CD4-positive, alpha-beta memory T cell (primary cell): Measurements from ENCODE around the gene DARS1. TPM values are rescaled to one million over a fixed set of nuclear protein-coding genes. Genes with fewer than 3 reads are reported as not detected.
A peak's percentile ranks its signal among the peaks of the same experiment; 100 is the strongest.

Source experiments
- CTCF ChIA-PET: fragments of 350-600 bp; sonication (Branson Sonifier 250); formaldehyde crosslinking; loops from one replicate; lab custom pipeline; 2021; ENCODE audit warnings: inconsistent platforms; ENCODE audit not compliant: partially characterized antibody; lab: Charles Lee
- POLR2A ChIA-PET: fragments of 350-600 bp; sonication (Branson Sonifier 250); formaldehyde crosslinking; loops from one replicate; lab custom pipeline; 2021; ENCODE audit not compliant: partially characterized antibody; lab: Charles Lee
- DNase-seq, 5 donors: peaks; one replicate each; pipeline versions ENCODE4 v3.0.0 to v3.0.0-alpha.2; 2020 to 2022; ENCODE audit warnings: mixed read lengths in 1 of 5
- H3K27ac ChIP-seq: one replicate; pipeline ENCODE4 v1.7.0; 2013; ENCODE audit warnings: low read depth, low read length
- H3K27me3 ChIP-seq: 2 replicates; pipeline ENCODE4 v1.7.0; 2013; ENCODE audit warnings: mild to moderate bottlenecking, low read length, moderate library complexity; ENCODE audit not compliant: insufficient read depth
- H3K36me3 ChIP-seq: 2 replicates; pipeline ENCODE4 v1.7.0; 2013; ENCODE audit warnings: mild to moderate bottlenecking, low read length, moderate library complexity; ENCODE audit not compliant: insufficient read depth
- H3K4me1 ChIP-seq: 2 replicates; pipeline ENCODE4 v1.7.0; 2013; ENCODE audit warnings: mild to moderate bottlenecking, low read length, moderate library complexity; ENCODE audit not compliant: insufficient read depth
- H3K4me3 ChIP-seq, 2 donors: one replicate each; pipeline ENCODE4 v1.7.0; 2013; ENCODE audit warnings: low read length in 2 of 2, mild to moderate bottlenecking in 1 of 2
- H3K9me3 ChIP-seq, 2 donors: one replicate each; pipeline ENCODE4 v1.7.0; 2013; ENCODE audit warnings: low read length in 2 of 2, control low read depth in 1 of 2; ENCODE audit not compliant: control insufficient read depth in 1 of 2
- H3K27ac Mint-ChIP-seq, 7 donors: one replicate each; pipeline ENCODE4 v1.8.0; 2020 to 2021; ENCODE audit warnings: mixed read lengths in 7 of 7, mild to moderate bottlenecking in 6 of 7, inconsistent platforms in 3 of 7, moderate library complexity in 3 of 7
- H3K27me3 Mint-ChIP-seq, 2 donors: one replicate each; pipeline ENCODE4 v1.8.0; 2020 to 2021; ENCODE audit warnings: mixed read lengths in 2 of 2
- H3K36me3 Mint-ChIP-seq, 2 donors: one replicate each; pipeline ENCODE4 v1.8.0; 2020 to 2021; ENCODE audit warnings: mixed read lengths in 2 of 2, inconsistent platforms in 1 of 2, mild to moderate bottlenecking in 1 of 2
- H3K4me1 Mint-ChIP-seq, 4 donors: one replicate each; pipeline ENCODE4 v1.8.0; 2020 to 2021; ENCODE audit warnings: mixed read lengths in 4 of 4, mild to moderate bottlenecking in 1 of 4
- H3K4me3 Mint-ChIP-seq, 8 donors: one replicate each; pipeline ENCODE4 v1.8.0; 2020 to 2021; ENCODE audit warnings: mixed read lengths in 8 of 8, mild to moderate bottlenecking in 7 of 8, moderate library complexity in 6 of 8, inconsistent platforms in 3 of 8
- H3K9me3 Mint-ChIP-seq, 8 donors: one replicate each; pipeline ENCODE4 v1.8.0; 2020 to 2021; ENCODE audit warnings: mixed read lengths in 8 of 8, mild to moderate bottlenecking in 5 of 8, inconsistent platforms in 3 of 8, moderate library complexity in 1 of 8
- intact Hi-C: fragments of 100-400 bp; cut with micrococcal nuclease; formaldehyde crosslinking; loops from one replicate; pipeline ENCODE4 v1.15.1; 2023
- polyA plus RNA-seq, 2 donors: library from polyadenylated mRNA; unstranded; fragments of 300-500 nt; fragmentation: Illumina TruSeq; gene quantifications; one replicate each; pipeline ENCODE4 v1.2.3, GENCODE V29; 2021
- total RNA-seq, 2 experiments: library from RNA; stranded (reverse); gene quantifications; one replicate each; pipeline ENCODE4 v1.2.3, GENCODE V29; 2021

DARS1 gene
- total RNA-seq (10 to 100 TPM; 84.9 to 90.1 TPM), polyA plus RNA-seq (100 to 1,000 TPM; 109 to 230 TPM)

DNA sequence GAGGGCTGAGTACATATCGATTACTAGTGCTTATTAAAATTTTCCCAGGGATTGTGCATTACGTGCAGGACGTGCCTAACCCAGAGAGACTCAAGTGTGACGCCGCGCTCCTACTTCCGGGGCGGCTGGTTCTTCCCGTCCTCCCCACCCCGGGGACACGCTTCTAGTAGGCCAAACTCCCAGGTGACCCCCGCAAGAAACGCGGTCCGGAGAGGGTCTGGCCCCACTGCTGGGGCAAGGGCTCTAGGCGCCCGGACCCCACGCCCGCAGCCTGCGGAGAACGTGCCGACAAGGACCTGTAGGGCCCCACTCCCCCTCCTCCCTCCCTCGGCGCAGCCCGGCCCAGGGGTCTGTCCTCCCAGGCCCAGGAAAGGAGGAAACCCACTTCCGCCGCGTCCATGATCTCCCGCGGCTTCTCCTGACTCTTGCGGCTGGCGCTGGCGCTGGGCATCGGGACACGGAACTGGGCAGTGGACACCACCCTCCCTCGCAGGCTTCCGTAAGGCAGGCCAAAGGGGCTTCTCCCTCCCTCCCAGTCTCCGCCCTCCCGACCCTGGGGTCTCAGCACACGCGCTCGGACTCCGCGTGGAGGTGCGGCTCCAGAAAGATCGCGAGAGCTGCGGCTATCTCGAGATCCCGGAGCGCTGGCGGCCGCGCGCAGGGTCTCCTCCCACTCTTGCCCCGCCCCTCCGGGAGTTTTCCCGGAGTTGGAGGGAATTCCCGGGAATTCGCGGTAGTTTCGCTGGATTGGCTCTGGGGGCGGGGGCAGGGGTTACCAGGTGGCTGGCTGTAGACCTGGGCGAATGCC is at the start of gene DARS1:
TSS of gene DARS1 (minus strand) at position 609 of the 808 bp plus-strand sequence. CDS start at position 451, 158 bp downstream.
- no peaks in the 10 kb centered on the region for H3K27me3 ChIP-seq
- CTCF ChIA-PET = interaction anchor here (0.7 to 1.7 kb wide), 8 partner anchors 9 to 391 kb away, joined by 3 to 5 read pairs (median 3); no protein-coding TSS in a partner anchor
- H3K36me3 Mint-ChIP-seq = peaks cover 10 to 29% of the 10 kb centered on the region in 2 donors

DNA sequence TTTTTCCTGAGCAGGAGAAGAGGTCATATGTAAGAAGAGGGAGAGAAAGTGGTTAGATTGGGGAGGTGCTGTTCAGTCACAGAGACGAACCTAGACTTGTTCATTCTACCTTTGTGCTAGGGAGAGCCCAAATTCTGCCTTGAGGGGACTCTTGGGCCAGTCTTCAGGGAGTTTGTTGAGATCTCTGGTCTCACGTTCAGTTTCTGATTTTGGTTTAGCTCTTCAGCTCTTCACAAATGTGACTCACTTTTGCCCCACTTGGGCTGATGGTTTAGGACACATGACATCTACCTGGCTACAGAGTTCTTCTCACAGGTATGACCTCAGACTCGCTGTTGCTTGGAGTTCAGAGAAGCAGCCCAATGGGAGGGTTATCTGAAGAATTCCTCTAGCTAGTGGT is 49.2 kb upstream of the DARS1 start:
- H3K36me3 Mint-ChIP-seq = no peaks in the 10 kb centered on the region
- Histone ChIP-seq H3K27me3 (no peaks in the 10 kb centered on the region), H3K4me1 (no peaks in the 10 kb centered on the region), H3K27ac (no peak overlapping the region), H3K36me3 (no peaks in the 10 kb centered on the region), H3K9me3 (no peaks in the 10 kb centered on the region), H3K4me3 (no peak overlapping the region)
- H3K9me3 Mint-ChIP-seq = peaks cover 0 to 5% (median 0%) of the 10 kb centered on the region in 8 donors
- H3K27ac Mint-ChIP-seq = no peak overlapping the region
- no peak for DNase-seq
- ChIA-PET POLR2A (no interaction called here), CTCF (no interaction called here)
- intact Hi-C loops = no loop called here
- H3K4me1 Mint-ChIP-seq = peaks cover 0 to 5% (median 0%) of the 10 kb centered on the region in 4 donors
- no peak overlapping the region for H3K4me3 Mint-ChIP-seq
- no peaks in the 10 kb centered on the region for H3K27me3 Mint-ChIP-seq

More for the DNA sequence above, at the start of gene DARS1:
- Histone ChIP-seq H3K4me3 (peak within 1 kb of the TSS; percentile 43 to 82), H3K27ac (peak within 1 kb of the TSS; percentile 99), H3K9me3 (no peaks in the 10 kb centered on the region), H3K36me3 (no peaks in the 10 kb centered on the region), H3K4me1 (peaks cover 35% of the 10 kb centered on the region)
- H3K4me1 Mint-ChIP-seq = peaks cover 26 to 61% (median 35%) of the 10 kb centered on the region in 4 donors
- DNase-seq = peak; percentile 56 to 81 (median 78)
- H3K27me3 Mint-ChIP-seq = no peaks in the 10 kb centered on the region
- POLR2A ChIA-PET = interaction anchor here (0.6 to 3.5 kb wide), 32 partner anchors 9 to 397 kb away, joined by 3 to 29 read pairs (median 4); partner anchors contain the start of gene CXCR4
- intact Hi-C loops = loop anchor here (1.0 to 2.0 kb wide), 6 partner anchors 24 to 394 kb away; no protein-coding TSS in a partner anchor
- H3K9me3 Mint-ChIP-seq = no peaks in the 10 kb centered on the region
- peak within 1 kb of the TSS; percentile 96 to 100 (median 99) for H3K27ac Mint-ChIP-seq
- peak within 1 kb of the TSS; percentile 95 to 99 (median 98) for H3K4me3 Mint-ChIP-seq

DNA sequence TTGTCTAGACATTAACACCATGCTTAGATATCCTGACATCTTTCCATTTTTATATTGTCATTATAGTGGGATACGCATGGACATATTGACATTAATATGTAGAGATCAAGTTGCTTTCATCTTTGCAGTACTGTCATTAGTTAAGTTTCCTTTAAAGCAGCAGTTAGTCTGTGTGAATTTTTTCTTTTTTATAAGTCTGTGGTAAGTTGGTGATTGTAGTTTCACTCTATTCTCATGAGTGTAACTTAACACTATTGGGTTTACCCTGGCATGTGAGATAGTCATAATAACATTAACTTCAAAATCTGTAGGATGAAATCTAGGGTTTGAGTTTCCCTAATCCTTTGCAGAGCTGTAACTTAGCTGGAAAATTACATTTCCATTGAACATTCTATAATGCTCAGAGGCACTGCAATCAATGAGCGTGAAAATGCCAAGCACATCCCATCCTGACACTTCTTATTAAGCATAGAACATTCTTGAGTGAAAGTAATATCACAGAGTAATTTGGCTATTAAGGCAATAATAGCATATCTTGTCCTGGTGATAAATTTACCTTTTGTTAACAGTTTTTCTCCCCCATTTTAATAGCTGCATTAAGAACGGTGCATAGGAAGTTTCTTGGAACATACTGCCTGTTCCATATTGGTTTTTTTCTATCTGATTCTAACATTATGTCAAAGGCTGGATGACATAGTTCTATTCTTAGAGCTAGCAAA is 47.5 kb upstream of the DARS1 start:
- ChIA-PET POLR2A (no interaction called here), CTCF (interaction anchor here (1.2 to 1.3 kb wide), 2 partner anchors 13 to 21 kb away, joined by 4 to 5 read pairs; no protein-coding TSS in a partner anchor)
- no peak for DNase-seq
- H3K9me3 Mint-ChIP-seq = no peaks in the 10 kb centered on the region
- H3K4me3 Mint-ChIP-seq = no peak overlapping the region
- no peaks in the 10 kb centered on the region for H3K9me3 ChIP-seq
- no peaks in the 10 kb centered on the region for H3K4me1 ChIP-seq
- intact Hi-C loops = no loop called here
- H3K27ac Mint-ChIP-seq = no peak overlapping the region
- H3K36me3 Mint-ChIP-seq = no peaks in the 10 kb centered on the region
- no peaks in the 10 kb centered on the region for H3K27me3 ChIP-seq
- H3K27ac ChIP-seq = no peak overlapping the region
- H3K36me3 ChIP-seq = no peaks in the 10 kb centered on the region
- peaks cover 0 to 5% (median 0%) of the 10 kb centered on the region in 4 donors for H3K4me1 Mint-ChIP-seq
- H3K4me3 ChIP-seq = no peak overlapping the region
- H3K27me3 Mint-ChIP-seq = no peaks in the 10 kb centered on the region

DNA sequence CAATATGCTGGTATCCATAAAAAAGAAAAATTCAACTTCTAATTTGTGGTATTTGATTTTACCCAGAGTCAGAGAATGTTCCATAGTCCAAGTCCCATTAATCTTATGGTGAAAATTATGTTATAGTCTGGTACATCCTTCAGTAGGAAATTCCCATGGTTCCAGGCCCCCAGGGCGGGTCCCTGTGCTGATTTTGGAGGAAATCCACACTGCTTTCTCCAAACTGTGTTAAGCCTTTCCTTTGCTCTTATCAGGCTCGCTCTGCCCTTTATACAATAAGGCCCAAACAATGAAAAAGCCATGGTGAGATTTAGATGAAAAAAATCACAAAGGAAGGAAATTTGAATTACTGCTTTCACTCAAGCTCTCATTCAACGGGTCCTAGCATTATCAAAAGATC is 46.8 kb upstream of the DARS1 start:
- Histone ChIP-seq H3K9me3 (no peaks in the 10 kb centered on the region), H3K27ac (no peak overlapping the region), H3K36me3 (no peaks in the 10 kb centered on the region), H3K4me3 (no peak overlapping the region), H3K4me1 (no peaks in the 10 kb centered on the region), H3K27me3 (no peaks in the 10 kb centered on the region)
- ChIA-PET CTCF (no interaction called here), POLR2A (no interaction called here)
- Mint-ChIP-seq H3K27ac (no peak overlapping the region), H3K36me3 (no peaks in the 10 kb centered on the region), H3K27me3 (no peaks in the 10 kb centered on the region), H3K4me1 (peaks cover 0 to 5% (median 0%) of the 10 kb centered on the region in 4 donors), H3K4me3 (no peak overlapping the region), H3K9me3 (no peaks in the 10 kb centered on the region)
- intact Hi-C loops = no loop called here
- DNase-seq = no peak

DNA sequence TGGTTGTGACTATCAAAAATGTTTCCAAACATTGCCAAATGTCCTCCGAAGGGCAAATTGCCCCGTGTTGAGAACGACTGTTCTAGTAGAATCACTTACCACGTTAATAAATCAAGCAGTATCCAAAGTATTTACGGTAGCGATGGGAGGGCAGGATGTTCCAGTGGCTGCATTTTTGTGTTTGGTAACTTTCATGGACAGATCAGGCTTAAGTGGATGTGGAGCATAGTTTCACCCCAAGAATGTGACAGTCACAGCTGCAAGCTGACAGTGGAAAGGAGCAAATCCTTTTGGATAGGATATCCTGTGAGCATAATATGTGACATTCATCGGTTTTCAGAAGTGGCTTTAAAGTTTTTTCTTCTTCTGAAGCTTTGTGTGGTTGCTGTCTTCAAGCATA is 46.3 kb upstream of the DARS1 start:
- Histone ChIP-seq H3K27ac (no peak overlapping the region), H3K4me1 (no peaks in the 10 kb centered on the region), H3K4me3 (no peak overlapping the region), H3K27me3 (no peaks in the 10 kb centered on the region), H3K36me3 (no peaks in the 10 kb centered on the region), H3K9me3 (no peaks in the 10 kb centered on the region)
- Mint-ChIP-seq H3K36me3 (no peaks in the 10 kb centered on the region), H3K27me3 (no peaks in the 10 kb centered on the region), H3K9me3 (no peaks in the 10 kb centered on the region), H3K27ac (no peak overlapping the region), H3K4me3 (no peak overlapping the region), H3K4me1 (peaks cover 0 to 5% (median 0%) of the 10 kb centered on the region in 4 donors)
- DNase-seq = no peak
- POLR2A ChIA-PET = no interaction called here
- CTCF ChIA-PET = no interaction called here
- intact Hi-C loops = no loop called here

DNA sequence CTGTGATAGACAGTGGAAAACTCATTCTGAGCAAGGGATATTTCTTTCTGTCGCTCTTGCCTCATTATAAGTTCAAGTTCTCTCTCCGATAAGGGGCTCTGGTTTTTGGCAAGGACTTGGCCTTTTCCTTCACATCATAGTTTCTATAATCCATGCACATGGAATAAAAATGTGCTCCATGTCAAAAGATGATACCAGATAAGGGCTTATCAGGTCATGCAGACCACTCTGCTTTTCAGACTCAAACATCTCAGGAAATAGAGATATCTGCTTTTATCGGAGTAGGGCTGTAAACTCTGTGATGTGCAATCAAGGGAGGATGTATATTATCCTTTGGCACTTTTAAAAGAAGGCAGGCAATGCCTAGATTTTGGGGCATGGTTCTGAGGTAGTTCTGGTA is 45.0 kb upstream of the DARS1 start:
- DNase-seq = no peak
- no peaks in the 10 kb centered on the region for H3K27me3 Mint-ChIP-seq
- no peaks in the 10 kb centered on the region for H3K36me3 Mint-ChIP-seq
- Histone ChIP-seq H3K4me3 (no peak overlapping the region), H3K36me3 (no peaks in the 10 kb centered on the region), H3K4me1 (peaks cover 3% of the 10 kb centered on the region), H3K27me3 (no peaks in the 10 kb centered on the region), H3K9me3 (no peaks in the 10 kb centered on the region), H3K27ac (no peak overlapping the region)
- ChIA-PET POLR2A (no interaction called here), CTCF (no interaction called here)
- H3K4me1 Mint-ChIP-seq = peaks cover 0 to 5% (median under 1%) of the 10 kb centered on the region in 4 donors
- no peak overlapping the region for H3K4me3 Mint-ChIP-seq
- intact Hi-C loops = no loop called here
- H3K27ac Mint-ChIP-seq = peak overlapping the region in 1 of 7 donors; percentile 43
- no peaks in the 10 kb centered on the region for H3K9me3 Mint-ChIP-seq

DNA sequence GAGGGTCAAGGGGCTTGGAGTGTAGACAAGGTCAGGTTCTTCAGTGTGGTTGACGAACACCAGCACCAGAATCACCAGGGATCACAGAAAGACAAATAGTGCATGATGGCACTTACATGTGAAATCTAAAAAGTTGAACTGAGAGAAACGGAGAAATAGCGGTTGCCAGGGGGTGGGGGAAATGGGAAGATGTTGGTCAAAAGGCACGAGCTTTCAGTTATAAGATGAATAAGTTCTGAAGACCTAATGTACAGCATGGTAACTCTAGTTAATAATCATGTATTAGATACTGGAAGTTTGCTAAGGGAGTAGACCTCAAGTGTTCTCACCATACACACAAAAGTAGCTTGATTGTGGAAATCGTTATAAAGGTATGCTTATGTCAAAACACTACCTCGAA is 43.7 kb upstream of the DARS1 start:
- no peak overlapping the region for H3K27ac Mint-ChIP-seq
- no peak for DNase-seq
- peaks cover 3% of the 10 kb centered on the region for H3K4me1 ChIP-seq
- H3K4me3 ChIP-seq = no peak overlapping the region
- ChIA-PET POLR2A (interaction anchor here (0.6 kb wide), 1 partner anchor 14 kb away, joined by 3 read pairs; no protein-coding TSS in a partner anchor), CTCF (no interaction called here)
- intact Hi-C loops = no loop called here
- no peaks in the 10 kb centered on the region for H3K36me3 Mint-ChIP-seq
- no peaks in the 10 kb centered on the region for H3K9me3 ChIP-seq
- H3K4me3 Mint-ChIP-seq = no peak overlapping the region
- peaks cover 0 to 3% (median under 1%) of the 10 kb centered on the region in 4 donors for H3K4me1 Mint-ChIP-seq
- H3K36me3 ChIP-seq = no peaks in the 10 kb centered on the region
- H3K27me3 ChIP-seq = no peaks in the 10 kb centered on the region
- no peak overlapping the region for H3K27ac ChIP-seq
- H3K27me3 Mint-ChIP-seq = no peaks in the 10 kb centered on the region
- no peaks in the 10 kb centered on the region for H3K9me3 Mint-ChIP-seq
